ENCODE measurements around the gene PPP1R37.

- no peak for TF ChIP-seq EZH2 (IDR thresholded peaks at IDR 0.05; ENCODE audit: borderline replicate concordance)
- no peak for TF ChIP-seq CTCF (IDR thresholded peaks at IDR 0.05; ENCODE audit: poor library complexity)
Observed at GRCh38 chr19:45097776-45098520, 5.0 kb downstream of the PPP1R37 start.
